Esophagus mucosa (tissue), 1 donor: ENCODE measurements around the gene EPHB6. TPM values are rescaled to one million over a fixed set of nuclear protein-coding genes. Genes with fewer than 3 reads are reported as not detected.
A peak's percentile ranks its signal among the peaks of the same experiment; 100 is the strongest.

Experiments
- ATAC-seq: fragments of 200-7000 bp; cut with Tn5 transposase; one replicate; pipeline ENCODE4 v1.9.1; 2020
- total RNA-seq: library from RNA; stranded (reverse); gene quantifications from one replicate; pipeline ENCODE4 v1.2.4, GENCODE V29; 2023
- donor health status: DM: yes; HTN: yes; CAD: no.

The EPHB6 gene, protein sequence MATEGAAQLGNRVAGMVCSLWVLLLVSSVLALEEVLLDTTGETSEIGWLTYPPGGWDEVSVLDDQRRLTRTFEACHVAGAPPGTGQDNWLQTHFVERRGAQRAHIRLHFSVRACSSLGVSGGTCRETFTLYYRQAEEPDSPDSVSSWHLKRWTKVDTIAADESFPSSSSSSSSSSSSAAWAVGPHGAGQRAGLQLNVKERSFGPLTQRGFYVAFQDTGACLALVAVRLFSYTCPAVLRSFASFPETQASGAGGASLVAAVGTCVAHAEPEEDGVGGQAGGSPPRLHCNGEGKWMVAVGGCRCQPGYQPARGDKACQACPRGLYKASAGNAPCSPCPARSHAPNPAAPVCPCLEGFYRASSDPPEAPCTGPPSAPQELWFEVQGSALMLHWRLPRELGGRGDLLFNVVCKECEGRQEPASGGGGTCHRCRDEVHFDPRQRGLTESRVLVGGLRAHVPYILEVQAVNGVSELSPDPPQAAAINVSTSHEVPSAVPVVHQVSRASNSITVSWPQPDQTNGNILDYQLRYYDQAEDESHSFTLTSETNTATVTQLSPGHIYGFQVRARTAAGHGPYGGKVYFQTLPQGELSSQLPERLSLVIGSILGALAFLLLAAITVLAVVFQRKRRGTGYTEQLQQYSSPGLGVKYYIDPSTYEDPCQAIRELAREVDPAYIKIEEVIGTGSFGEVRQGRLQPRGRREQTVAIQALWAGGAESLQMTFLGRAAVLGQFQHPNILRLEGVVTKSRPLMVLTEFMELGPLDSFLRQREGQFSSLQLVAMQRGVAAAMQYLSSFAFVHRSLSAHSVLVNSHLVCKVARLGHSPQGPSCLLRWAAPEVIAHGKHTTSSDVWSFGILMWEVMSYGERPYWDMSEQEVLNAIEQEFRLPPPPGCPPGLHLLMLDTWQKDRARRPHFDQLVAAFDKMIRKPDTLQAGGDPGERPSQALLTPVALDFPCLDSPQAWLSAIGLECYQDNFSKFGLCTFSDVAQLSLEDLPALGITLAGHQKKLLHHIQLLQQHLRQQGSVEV
- 18.1 TPM for total RNA-seq

DNA sequence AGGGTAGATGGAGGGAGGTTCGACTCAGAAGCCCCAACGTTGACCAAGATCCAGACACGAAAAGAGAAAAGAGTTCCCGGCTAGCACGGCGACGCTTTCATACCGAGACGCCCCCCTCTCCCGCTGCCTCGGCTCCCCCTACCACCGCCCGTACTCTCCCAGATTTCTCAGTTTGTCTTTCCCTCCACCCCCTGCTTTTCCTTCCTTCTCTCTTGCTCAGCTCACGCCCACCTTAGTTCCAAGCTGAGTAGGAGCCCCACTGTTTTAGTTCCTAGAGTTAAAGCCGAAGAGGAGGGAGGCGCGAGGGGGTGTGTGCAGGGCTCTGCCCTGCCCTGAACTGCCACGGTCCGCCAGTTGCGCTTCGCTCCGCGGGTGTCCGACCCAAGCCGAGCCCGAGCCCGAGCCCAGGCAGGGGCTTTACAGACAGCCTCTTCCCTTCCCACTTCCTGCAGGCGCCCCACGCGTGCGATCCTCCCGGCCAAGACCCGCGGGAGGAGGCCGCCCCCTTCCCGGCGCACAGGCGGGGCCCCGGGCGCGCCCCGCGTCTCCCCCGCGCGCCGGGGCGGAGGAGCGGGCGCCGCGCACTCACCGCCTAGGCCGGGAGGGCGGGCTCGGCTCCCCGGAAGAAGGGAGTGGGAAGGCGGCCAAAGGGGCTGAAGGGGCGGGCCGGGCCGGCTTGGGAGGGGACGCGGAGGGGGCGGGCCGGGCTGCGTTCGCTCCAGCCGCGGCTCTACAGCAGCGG is at the start of gene EPHB6:
Gene EPHB6, plus strand, starts transcription at position 705 of the 742 bp plus-strand sequence. CDS start 8,152 bp downstream, outside the sequence.
- ATAC-seq: peak; percentile 88

DNA sequence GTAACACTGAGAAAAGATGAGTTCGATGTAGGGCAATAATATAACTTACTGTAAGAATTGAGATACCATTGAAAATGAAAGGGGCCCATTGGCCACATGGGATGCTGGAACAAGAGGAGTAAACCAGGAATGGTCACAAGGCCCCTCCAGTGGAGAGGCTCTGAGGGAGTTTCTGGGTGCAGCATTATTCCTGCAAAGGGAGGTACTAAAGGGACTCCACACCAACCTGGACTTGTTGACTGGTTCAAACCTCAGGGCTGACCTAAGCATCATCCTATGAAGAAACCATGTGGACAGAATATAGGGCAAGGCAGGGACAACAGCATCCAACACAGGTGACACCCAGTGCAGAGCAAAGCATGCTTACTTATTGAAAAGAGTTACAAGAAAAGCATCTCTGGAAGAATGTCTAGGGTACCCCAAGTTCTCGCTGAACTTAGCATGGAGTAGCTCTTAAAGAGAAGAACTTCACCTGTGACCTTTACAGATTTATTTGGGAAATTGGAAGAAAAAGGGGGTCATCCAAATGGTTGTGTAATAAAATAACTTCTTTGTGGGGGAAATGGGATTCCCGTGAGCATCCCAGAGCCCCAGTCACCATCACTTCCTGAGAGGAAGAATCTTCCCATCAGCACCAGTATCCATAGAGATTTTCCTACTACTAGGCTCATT is 49.4 kb upstream of the EPHB6 start:
- no peak for ATAC-seq

DNA sequence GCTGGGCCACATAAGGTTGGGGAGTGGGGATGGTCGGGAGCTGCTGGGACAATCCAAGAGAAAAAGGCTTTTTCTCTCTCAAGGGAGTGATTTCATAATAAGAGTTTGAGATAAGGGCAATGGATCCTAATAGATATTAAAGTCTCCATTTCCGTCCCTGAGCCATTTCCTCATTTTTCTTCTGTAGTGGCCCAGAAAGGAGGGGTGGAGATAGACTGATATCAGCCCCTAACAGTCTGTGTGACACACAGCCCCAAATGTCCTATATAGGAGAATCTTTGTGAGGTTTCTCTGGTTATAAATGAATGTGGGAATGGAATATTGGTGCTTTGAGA is 48.9 kb upstream of the EPHB6 start:
- no peak for ATAC-seq

DNA sequence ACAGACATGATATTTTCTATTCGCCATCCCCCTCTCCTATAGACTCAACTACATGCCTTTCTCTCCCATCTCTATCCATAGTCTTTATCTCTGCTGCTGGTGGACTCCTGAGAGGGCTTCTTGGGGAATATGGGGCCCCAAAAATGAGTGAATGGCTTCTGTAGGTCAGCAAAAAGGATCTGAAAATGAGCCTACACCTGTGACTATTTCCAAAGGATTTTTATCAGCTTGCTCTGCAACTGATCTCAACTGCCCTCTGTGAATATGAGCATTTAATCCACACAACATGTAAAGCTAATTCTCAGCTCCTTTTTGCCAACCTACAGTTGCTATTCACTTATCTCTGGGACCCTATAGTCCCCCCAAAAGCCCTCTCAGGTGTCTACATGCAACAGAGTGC is 47.9 kb upstream of the EPHB6 start:
- no peak for ATAC-seq

DNA sequence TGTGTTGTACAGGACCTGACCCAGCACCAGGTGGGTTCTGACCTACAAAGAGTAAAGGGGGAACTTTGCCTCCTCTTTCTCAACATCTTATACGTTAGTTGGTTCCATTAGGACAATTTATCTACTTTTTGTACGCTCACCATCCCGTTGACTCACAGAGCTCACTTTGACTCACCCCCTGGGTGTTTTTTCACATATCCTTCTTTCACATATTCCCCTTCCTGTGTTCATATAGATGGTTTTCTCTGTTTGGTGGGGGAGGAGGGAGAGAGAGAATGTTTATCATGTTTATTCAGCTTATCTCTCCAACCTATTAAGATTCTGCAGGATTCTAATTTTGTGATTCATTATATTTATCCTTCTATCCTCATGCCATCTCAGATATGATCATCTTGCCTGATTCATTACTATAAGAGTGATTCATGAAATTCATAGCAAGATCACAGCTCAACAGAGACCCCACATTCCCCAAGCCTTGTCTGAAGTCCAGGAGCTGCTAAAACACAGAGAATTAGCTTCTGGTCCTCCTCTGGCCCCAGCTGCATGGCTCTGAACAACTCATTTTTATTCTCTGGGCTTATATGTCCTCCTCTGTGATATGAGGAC is 46.9 kb upstream of the EPHB6 start:
- ATAC-seq: no peak

DNA sequence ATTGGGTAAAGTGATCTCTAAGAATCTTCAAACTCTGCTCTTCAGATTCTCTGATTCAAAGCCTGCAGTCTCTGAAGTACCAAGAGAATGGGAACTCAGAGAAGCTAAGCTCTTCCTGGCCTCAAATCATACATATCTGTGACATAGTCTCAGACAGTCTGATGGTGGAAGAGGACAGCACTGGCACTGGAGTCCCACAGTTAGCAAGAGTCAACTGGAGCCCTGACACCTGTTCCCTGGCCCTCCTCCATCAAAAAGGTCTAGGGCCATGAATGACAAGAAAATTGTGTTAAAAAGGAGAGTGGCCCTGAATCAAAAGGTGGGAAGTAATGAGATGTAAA is 46.4 kb upstream of the EPHB6 start:
- no peak for ATAC-seq

DNA sequence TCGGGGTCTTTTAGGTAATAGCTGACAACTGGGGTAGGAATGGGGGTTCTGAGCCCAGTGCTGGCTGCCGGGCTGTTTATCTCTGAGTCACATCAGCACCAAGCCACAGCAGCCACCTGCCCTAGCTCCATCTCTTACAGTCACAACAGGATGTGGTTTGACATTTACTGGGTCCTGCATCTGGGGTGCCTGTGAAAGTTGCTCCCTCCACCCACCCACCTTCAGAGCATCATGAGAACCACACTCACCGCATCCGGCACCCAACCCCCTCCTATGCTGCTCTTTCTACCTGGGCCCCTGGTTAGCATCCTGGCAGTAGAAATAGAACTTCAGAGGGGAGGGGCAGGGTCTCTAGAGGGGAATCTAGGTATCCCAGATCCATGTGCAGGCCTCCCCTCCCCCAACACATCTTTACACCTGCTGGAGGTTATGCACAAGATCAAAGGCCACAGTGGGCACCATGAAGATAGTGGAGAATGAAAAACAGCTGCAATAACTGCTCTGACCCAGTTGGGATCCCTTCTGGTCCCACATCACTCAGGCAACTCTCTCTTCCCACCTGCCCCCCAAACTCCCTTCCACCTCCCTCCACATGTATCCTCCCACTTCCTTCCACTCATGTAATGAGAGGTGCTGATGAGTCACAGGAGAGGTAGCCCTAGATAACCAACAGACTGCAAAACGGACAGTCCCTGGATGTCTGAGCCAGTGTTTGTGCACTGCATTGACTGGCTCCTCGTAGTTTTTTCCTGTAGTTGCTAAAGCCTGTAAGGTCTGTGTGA is 45.9 kb upstream of the EPHB6 start:
- peak; percentile 86 for ATAC-seq

DNA sequence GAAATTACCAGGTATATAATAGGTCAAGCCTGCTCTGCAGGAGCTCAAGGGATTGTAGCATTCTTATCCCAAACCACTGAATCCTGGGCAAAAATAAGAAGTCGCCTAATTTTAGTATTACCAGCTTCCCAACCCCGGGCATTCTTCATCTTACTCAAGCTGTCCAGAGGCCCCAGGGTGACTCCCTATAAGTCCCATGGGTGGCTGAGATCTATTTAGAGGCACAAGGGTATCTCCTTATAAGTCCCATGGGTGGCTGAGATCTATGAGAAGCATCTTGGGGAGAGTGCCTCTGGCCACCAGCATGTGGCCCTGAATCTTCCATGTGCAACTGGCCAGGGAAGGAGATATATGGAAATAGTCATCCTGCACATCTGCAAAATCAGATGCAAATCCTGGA is 45.2 kb upstream of the EPHB6 start:
- ATAC-seq: no peak

DNA sequence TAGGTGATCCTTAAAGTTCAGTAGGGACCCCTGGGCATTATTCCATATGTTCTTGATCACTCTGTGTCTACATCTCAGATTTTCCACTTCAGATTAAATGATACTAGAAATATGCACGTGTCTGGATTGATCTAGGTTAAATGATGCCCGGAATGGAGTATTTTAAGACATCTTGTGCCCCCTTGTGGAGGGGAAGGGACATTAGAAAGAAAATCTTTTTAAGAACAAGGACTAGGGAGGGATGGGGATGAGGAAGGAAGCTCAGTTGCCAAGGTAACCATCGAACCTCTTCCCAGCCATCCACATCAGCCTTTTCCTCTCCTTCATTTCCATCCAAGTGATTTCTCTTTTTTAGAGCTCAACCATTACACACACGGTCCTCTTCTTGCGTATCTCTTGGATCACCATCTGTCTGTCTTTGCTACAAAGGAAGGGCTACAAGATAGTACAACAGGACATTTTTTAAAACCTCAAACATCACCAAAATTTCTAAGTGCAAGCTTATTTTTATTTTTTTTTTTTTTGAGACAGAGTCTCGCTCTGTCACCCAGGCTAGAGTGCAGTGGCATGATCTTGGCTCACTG is 43.6 kb upstream of the EPHB6 start:
- peak; percentile 39 for ATAC-seq

DNA sequence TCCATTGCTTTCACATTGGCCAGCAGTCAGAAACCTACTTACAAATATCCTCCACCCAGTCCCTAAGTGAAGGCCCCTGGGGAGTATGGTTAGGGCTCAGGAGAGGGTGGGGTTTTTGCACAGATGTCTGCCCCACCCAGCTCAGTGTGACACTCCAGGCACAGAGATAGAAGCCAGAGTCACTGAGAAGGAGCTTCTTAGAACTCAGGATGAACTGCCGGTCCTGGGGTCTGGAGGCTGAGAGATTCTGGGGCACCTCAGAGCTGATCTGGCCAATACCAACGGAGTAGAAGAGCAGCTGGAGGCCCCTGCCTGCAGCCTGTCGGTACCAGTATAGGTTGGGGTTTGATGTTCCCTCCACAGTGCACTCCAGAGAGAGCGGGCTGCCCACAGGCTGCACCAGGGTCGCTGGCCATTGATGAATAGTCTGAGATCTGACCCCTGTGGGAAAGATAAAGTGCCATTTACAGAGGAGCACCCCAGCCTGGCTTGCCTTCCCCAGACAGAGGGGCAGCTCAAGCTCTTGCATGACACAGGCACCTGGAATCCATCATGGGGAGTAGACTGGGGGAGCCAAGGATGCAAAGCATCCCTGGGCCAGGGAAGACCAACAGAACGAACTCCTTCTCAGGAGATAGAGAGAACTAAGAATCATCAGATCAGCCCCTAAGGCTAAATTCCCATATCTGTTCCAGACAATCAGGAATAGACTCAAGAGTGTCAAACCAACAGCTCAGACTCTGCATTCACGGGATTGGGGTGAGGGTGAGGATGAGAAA is 42.2 kb upstream of the EPHB6 start:
- ATAC-seq: no peak

DNA sequence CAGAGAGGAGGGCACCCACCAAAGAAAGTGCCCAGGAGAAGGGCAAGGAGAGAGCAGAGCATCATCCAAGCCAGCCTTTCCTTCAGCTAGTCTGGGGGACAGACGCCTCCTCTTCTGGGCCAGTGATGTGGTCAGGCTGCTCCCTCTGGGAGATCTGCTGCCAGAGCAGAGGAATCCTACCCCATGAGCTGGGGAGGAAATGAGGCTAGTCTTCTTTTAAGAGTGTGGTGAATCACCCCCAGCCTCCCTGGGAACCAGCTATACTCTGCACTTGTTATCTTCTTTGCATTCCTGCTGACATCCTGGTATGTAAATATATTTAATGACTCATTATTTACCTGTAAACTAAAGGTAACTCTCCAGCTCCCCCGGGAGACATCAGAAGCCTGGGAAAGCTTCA is 41.6 kb upstream of the EPHB6 start:
- ATAC-seq: no peak

DNA sequence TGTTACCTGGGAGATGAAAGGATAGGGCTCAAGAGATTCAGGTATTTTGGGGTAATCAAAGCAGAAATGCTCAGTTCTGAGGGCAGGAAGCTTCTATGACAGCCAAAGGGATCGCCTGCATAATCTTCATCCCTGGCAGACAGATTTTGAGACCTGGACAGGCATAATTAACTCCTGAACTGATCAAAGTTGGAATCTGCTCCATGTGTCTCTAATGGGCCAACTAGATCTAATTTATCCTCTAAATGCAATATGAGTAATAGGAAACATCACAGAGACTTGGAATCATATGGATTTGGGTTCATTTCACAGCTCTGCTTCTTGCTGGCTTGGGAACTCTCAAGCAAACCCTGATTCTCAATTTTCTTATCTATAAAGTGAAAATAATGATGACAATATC is 41.2 kb upstream of the EPHB6 start:
- ATAC-seq: no peak

DNA sequence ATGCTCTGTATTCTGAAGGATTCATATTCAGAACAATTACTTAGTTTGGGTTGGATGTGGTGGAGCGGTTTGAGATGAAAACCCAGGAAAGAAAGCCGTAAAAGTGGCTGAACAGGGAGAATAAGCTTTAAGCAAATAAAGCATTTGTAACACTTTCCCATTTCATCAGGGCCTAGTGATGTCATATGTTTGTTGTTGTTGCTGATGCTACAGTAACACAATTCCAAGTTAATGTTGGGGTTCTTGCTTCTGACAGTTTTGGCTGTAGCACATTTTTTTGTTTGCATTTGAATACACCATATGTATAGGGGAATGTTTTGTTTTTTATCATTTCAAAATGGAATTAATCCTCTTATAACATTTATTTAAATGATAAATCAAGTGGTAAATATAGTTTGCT is 40.4 kb upstream of the EPHB6 start:
- no peak for ATAC-seq

DNA sequence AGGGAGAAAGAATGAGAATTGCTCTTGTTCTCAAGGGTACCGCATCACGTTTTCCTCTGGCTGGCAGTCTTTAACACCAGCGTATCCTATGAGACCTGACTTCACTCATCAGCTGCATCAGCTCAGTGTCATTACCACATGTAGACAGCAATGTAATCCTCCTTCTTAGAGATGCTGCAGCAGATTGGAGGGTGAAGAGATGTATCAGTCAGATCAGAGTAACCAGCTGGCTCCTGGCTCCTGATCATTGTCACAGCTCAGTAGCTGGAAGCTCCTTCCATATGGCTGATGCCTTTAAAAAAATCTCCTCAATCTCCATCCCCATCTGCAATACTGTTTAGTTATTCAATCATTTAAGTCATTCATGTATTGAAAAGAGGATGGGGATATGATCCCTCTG is 39.7 kb upstream of the EPHB6 start:
- no peak for ATAC-seq

DNA sequence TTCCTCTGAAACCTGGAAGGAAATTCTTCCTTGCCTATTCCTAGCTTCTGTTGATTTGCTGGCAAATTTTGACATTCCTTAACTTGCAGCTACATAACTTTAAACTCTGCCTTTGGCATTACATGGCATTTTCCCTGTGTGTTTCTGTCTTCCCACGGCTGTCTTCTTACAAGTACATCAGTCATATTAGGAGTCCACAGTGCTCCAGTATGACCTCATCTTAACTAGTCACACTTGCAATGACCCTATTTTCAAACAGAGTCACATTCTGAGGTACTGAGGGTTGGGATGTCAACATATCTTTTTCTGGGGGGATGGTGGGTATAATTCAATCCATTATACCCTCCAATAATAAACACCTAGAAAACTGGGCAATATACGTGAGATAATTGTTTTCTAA is 37.4 kb upstream of the EPHB6 start:
- ATAC-seq: no peak

DNA sequence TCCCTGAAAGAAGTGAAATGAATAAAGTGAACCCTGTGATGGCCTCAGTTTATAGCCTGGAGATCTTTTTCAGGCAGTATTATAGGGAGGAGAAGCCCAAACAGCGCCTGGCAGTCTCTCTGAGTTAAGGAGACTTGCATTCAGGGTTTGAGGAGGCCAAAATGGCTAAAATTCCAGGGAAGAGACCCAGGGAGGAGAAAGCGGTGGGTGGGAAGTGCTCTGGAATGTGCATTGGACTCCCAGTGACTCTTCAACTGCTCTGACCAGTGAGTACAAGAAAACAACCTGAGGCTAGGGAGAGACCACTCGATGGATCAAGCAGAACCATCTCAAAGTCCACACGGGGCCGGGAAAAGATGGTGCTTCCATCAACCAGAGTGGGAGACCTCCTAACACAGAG is 35.3 kb upstream of the EPHB6 start:
- ATAC-seq: no peak

DNA sequence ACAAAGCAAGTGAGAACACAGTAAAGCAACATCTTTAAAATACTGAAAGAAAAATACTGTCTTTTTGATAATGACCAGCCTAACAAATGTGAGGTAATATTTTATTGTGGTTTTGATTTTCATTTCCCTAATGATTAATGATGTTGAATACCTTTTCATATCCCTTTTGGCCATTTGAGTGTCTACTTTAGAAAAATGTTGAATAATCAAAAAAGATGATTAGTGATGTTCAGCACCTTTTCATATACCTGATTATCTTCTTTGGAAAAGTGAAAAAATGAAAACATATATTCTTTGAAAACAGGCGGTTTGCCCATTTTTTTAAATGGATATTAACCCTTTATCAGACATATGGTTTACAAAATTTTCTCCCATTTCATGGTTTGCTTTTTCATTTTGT is 32.2 kb upstream of the EPHB6 start:
- ATAC-seq: no peak

DNA sequence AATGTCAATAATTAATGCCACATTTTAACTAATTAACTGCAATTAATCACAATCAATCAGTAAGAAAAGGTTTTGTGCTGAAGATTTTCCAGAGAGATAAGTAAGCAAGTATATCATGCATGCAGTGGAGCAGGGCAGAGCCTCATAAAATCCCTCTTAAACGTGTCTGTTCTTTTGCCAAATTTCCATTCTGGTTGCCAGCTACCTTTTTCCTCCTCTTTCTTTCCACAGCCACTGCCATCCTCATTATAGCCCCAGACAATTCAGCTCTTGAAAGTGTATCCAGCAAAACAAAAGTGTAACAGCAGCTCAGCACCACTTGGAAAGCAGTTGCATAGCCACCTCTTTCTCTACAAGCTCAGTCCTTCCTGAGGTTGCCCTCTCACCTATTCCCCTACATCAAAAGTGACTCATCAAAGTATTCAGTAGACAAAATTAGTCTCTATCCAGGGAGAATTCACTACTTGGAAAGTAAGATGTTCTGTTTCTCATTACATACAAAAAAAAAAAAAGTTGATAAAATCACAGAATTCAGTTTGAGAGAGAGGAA is 26.9 kb upstream of the EPHB6 start:
- no peak for ATAC-seq

DNA sequence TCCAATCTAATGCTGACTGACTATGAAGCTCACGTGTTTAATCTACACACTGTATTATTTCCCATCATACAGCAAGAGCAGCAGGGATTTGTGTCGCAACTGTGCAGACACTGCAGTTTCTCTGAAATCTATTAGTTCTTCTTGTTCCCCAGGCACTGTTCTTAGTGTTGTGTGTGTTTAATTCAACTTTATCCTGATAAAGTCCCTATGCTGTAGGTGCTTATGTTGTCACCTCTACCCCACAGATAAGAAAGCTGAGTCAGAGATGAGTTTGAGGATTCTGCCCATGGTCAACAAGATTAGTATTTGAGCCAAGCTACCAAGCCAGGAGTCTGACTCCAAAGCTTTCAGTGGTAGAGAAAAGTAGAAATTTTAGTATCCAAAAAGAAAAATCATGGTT is 22.5 kb upstream of the EPHB6 start:
- ATAC-seq: no peak
